ENCODE data around the gene C9orf152.

C9orf152 gene

DNA sequence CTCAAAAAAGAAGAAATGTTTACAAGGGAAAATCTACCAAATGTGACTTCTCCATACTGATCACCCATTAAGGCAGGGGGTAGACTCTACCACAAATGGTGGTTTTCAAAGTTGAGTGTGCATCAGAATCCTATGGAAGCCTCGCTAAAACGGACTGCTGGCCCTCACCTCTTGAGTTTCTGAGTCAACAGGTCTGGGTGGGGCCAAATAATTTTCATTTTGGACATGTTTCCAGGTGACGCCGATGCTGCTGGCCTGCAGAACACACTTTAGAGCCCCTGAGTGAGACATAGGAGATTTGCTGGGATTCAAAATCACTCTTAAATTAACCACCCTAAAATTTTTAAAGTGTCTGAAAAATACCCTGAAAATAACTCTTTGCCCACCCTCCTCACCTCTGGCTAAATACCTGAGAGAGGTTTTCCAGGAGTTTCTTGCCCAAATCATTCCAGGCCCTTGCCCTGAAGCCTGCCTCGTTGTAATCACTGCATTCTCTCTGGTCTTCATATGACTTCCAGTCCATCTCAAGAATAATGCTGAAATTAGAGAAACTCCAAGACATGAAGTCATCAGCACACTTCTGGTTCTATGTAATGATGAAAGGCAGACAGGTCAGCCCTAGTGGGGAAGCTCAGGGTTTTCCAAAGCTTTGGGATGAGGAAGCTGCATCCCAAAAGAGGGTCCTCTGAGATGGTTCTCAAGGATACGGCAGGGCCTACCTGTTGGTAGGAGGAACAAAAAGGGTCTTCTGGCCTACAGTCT lies 18.2 kb downstream of the C9orf152 start:
- DNase-seq (ENCODE audit: insufficient read length) (no peak), FAIRE-seq (no peak)
- TF ChIP-seq POLR2AphosphoS5 (IDR thresholded peaks at IDR 0.05; ENCODE audit: low read depth, low read length) (no peak), TAF1 (IDR thresholded peaks at IDR 0.05; ENCODE audit: borderline replicate concordance, low read depth, low read length) (no peak), POLR2A (IDR thresholded peaks at IDR 0.05; ENCODE audit: low read depth, low read length) (no peak)

GRCh38 chr9:110188991-110189390 lies 19.0 kb downstream of the C9orf152 start:
- no peak for DNase-seq (ENCODE audit: insufficient read length)
- TF ChIP-seq POLR2A (IDR thresholded peaks at IDR 0.05; ENCODE audit: low read depth, low read length) (no peak), TAF1 (IDR thresholded peaks at IDR 0.05; ENCODE audit: borderline replicate concordance, low read depth, low read length) (no peak), POLR2AphosphoS5 (IDR thresholded peaks at IDR 0.05; ENCODE audit: low read depth, low read length) (no peak)
- FAIRE-seq, result no peak

- TF ChIP-seq POLR2A (IDR thresholded peaks at IDR 0.05; ENCODE audit: low read depth, low read length) (no peak), TAF1 (IDR thresholded peaks at IDR 0.05; ENCODE audit: borderline replicate concordance, low read depth, low read length) (no peak), POLR2AphosphoS5 (IDR thresholded peaks at IDR 0.05; ENCODE audit: low read depth, low read length) (no peak)
- FAIRE-seq, result no peak
- no peak for DNase-seq (ENCODE audit: insufficient read length)
Observed at GRCh38 chr9:110188101-110188500, 19.9 kb downstream of the C9orf152 start.

- DNase-seq (ENCODE audit: insufficient read length) (no peak), FAIRE-seq (no peak)
- TF ChIP-seq POLR2AphosphoS5 (IDR thresholded peaks at IDR 0.05; ENCODE audit: low read depth, low read length) (no peak), TAF1 (IDR thresholded peaks at IDR 0.05; ENCODE audit: borderline replicate concordance, low read depth, low read length) (no peak), POLR2A (IDR thresholded peaks at IDR 0.05; ENCODE audit: low read depth, low read length) (no peak)
Observed at GRCh38 chr9:110187126-110187525, 20.8 kb downstream of the C9orf152 start.

DNA sequence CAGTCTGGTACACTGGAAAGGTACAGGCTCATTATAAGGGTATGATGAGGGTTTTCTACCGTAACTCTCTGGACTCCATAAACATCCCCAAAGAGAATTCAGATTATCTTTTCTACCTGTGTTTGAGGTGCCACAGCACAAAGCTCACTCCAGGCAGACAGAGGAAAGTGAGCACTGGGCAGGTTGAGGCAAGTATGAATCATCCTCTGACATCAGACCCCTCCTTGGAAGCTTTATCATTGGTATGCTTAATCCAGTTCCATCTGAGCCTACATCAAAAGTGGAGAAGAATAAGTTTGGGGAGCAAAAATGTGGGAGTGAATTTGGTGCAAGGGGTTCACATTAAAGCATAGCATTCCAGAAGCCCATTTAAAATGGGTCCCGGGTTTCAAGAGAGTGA lies 21.7 kb downstream of the C9orf152 start:
- TF ChIP-seq POLR2A (IDR thresholded peaks at IDR 0.05; ENCODE audit: low read depth, low read length) (no peak), POLR2AphosphoS5 (IDR thresholded peaks at IDR 0.05; ENCODE audit: low read depth, low read length) (no peak), TAF1 (IDR thresholded peaks at IDR 0.05; ENCODE audit: borderline replicate concordance, low read depth, low read length) (no peak)
- DNase-seq (ENCODE audit: insufficient read length) (no peak), FAIRE-seq (no peak)

GRCh38 chr9:110185806-110186205 lies 22.2 kb downstream of the C9orf152 start:
- no peak for DNase-seq (ENCODE audit: insufficient read length)
- TF ChIP-seq TAF1 (IDR thresholded peaks at IDR 0.05; ENCODE audit: borderline replicate concordance, low read depth, low read length), result no peak
- FAIRE-seq, result no peak

GRCh38 chr9:110183208-110184145 lies 24.5 kb downstream of the C9orf152 start:
- FAIRE-seq, result peak; percentile 86
- DNase-seq (ENCODE audit: insufficient read length), result peak; percentile 21

DNA sequence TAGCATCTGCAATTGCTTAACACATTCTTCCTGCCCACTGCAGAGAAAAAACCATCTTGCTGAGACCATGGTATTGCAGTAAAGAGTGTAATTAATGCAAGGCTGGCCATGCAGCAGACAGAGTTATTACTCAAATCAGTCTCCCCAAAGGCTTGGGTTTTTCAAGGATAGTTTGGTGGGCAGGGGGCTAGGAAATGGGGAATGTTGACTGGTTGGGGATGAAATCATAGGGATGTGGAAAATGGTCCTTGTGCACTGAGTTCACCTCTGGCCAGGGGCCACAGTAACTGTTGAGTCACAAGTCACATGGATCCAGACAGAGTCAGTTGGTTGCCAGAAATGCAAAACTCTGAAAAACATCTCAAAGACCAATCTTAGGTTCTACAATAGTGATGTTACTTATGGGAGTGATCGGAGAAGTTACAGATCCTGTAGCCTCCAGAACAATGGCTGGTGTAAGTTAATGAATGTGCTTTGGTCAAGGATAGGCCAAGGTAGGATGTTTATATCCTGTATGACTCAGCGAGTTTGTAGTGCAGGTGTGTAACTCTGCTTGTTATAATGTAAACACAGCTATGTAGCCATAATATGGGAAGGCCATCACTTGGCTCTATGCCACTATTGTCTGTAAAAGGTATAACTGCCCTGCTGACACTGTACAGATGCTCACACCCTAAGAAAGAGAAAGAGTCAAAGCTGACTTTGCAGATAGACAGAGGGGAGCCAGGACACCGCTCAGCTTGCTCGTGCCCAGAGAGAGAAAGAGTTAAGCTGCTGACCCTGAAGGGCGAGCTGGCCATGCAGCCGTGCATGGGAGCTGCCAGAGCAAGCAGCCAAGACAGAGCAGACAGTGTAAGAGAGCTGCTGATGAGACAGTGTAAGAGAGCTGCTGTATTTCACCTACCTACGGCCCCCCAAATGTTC lies 27.2 kb downstream of the C9orf152 start:
- no peak for TF ChIP-seq POLR2AphosphoS5 (IDR thresholded peaks at IDR 0.05; ENCODE audit: low read depth, low read length)
- TF ChIP-seq POLR2A (IDR thresholded peaks at IDR 0.05; ENCODE audit: low read depth, low read length), result no peak
- TF ChIP-seq TAF1 (IDR thresholded peaks at IDR 0.05; ENCODE audit: borderline replicate concordance, low read depth, low read length), result no peak
- DNase-seq (ENCODE audit: insufficient read length) (no peak), FAIRE-seq (no peak)

More at GRCh38 chr9:110183208-110184145, 24.5 kb downstream of the C9orf152 start:
- TF ChIP-seq POLR2A (IDR thresholded peaks at IDR 0.05; ENCODE audit: low read depth, low read length) (no peak), TAF1 (IDR thresholded peaks at IDR 0.05; ENCODE audit: borderline replicate concordance, low read depth, low read length) (no peak), POLR2AphosphoS5 (IDR thresholded peaks at IDR 0.05; ENCODE audit: low read depth, low read length) (no peak)

DNA sequence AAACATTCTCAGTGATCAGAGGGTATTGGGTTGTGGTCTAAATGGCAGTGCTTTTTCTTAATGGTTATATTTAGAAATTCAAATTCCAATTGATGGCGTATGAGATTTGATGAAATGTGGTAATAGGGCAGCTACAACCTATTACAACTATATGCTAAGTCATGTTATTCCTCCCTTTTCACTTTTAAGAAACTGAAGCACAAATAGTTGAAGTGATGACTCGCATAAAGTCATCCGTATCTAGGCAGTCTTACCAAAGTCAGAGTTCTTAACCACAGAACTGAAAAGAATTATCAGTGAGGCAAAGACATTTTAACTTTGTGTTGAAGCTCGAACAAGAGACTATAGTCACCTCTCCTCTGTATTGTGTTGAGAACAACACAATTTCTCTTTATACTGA lies 28.2 kb downstream of the C9orf152 start:
- TF ChIP-seq POLR2A (IDR thresholded peaks at IDR 0.05; ENCODE audit: low read depth, low read length) (no peak), POLR2AphosphoS5 (IDR thresholded peaks at IDR 0.05; ENCODE audit: low read depth, low read length) (no peak), TAF1 (IDR thresholded peaks at IDR 0.05; ENCODE audit: borderline replicate concordance, low read depth, low read length) (no peak)
- FAIRE-seq, result no peak
- no peak for DNase-seq (ENCODE audit: insufficient read length)

DNA sequence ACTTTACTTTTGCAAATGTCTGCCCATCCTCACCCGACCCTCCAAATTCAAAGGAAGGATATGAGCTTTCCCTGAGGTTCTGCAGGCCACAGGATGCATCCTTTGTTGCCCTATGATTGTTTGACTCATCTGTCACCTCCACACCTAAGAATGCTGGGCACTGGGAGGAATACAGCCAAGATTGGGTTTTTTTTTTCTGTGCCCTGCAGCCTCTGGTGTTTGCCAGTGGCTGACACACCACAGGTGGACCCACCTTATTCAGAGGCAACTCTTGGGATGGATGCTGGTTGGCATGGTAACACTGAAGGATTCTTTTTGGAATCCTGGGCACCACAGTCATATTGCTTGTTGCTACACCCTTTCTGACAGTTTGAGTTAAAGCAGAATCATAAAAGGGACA lies 29.7 kb downstream of the C9orf152 start:
- TF ChIP-seq TAF1 (IDR thresholded peaks at IDR 0.05; ENCODE audit: borderline replicate concordance, low read depth, low read length), result no peak
- no peak for TF ChIP-seq POLR2A (IDR thresholded peaks at IDR 0.05; ENCODE audit: low read depth, low read length)
- TF ChIP-seq POLR2AphosphoS5 (IDR thresholded peaks at IDR 0.05; ENCODE audit: low read depth, low read length), result no peak
- FAIRE-seq, result no peak
- DNase-seq (ENCODE audit: insufficient read length), result no peak
